Measurements from ENCODE around the gene SPOCK2.

GRCh38 chr10:72114706-72115450 is 26.5 kb upstream of the SPOCK2 start:
- TF ChIP-seq CTCF (IDR thresholded peaks at IDR 0.05; ENCODE audit: insufficient read depth, low read length, poor library complexity, severe bottlenecking) (no peak), EZH2phosphoT487 (conservative IDR thresholded peaks at IDR 0.05; ENCODE audit: low read length) (no peak)
